Hematopoietic multipotent progenitor cell treated with erythropoietin and hydrocortisone succinate and interleukin-3 and kit ligand, for 4 days (in vitro differentiated cells): Measurements from ENCODE around the gene OR10AG1.
A peak's percentile ranks its signal among the peaks of the same experiment; 100 is the strongest.

ENCODE experiments used
- DNase-seq: peaks from one replicate; pipeline ENCODE4 v3.0.0-alpha.2; 2015

The OR10AG1 gene, protein sequence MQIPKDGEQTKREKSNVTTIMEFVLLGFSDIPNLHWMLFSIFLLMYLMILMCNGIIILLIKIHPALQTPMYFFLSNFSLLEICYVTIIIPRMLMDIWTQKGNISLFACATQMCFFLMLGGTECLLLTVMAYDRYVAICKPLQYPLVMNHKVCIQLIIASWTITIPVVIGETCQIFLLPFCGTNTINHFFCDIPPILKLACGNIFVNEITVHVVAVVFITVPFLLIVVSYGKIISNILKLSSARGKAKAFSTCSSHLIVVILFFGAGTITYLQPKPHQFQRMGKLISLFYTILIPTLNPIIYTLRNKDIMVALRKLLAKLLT

DNA sequence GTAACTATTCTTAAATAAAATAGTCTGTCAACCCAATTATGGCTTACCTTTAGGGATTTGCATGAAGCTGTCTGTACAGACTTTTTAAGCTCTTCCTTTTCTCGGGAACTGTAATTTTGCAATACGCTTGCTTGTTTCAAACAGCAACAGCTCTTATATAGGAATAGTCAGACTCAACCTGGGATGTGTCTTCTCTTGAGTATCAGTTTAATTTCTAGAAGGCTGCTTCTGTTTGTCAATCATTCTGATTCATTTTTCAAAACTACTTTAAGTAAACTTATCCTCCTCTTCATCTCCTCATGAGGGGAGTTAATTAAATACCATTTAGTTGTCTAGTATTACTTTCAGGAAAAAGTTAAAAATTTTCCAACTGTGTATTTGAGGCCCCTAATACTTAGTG is at the start of gene OR10AG1:
Gene OR10AG1, minus strand, starts transcription at position 101 of the 400 bp plus-strand sequence. Its CDS starts 38 bp downstream, at position 63.
- no peak for DNase-seq

DNA sequence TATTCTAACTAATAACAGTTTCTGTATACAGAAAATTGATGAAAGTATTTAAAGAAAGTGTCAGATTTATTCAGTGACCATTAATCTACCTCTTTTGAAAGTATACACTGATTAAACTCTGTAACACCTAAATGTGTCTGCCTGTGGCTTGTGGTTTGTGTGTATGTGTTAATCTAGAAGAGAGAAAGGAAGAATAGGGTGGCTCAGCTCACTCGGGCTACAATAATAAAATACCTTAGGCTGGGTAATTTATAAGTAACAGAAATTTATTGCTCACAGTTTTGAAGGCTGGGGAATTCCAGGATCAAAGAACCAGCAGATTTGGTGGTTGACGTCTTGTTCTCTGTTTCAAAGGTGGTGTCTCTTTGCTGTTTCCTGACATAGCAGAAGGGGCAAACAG is 44.1 kb upstream of the OR10AG1 start:
- no peak for DNase-seq

DNA sequence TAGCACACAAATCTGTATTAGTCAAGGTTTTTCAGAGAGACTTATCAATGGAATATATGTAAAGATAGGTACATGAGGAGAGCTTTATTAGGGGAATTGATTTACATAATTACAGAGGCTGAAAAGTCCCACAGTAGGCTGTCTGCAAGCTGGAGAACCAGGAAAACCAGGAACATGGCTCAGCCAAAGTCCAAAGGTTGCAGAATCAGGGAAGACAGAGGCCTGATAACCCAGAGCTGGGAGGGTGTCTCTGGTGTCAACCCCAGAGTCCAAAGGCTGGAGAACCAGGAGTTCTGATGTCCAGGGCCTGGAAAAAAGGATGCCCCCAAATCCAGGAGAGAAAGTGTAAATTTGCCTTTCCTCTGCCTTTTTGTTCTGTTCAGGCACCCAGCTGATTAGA is 41.0 kb upstream of the OR10AG1 start:
- DNase-seq, result no peak

- no peak for DNase-seq
Measured at GRCh38 chr11:55994525-55994924, 24.8 kb upstream of the OR10AG1 start, which contains the start of gene OR5F1. TSS of gene OR5F1 (minus strand) at chr11:55994625. CDS start at chr11:55994625, 0 bp downstream.

- no peak for DNase-seq
Measured at GRCh38 chr11:55970935-55971334, 1.2 kb upstream of the OR10AG1 start.

DNA sequence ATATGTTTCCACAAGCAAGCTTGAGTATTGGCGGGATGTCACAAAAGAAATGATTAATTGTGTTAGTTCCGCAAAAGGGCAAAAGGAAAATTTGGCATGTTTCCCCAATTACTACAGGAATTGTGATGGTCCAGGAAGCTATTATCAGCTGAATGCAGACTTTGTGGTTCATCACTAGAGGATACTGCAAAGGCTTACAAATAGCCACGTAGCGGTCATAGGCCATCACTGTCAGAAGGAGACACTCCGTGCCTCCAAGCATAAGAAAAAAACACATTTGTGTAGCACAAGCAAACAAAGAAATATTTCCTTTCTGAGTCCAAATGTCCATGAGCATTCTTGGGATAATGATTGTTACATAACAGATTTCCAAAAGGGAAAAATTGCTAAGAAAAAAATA is 1.8 kb downstream of the OR10AG1 start:
- DNase-seq, result peak; percentile 1

GRCh38 chr11:55966391-55966790 is 3.4 kb downstream of the OR10AG1 start:
- DNase-seq, result no peak

GRCh38 chr11:55956521-55956920 is 13.2 kb downstream of the OR10AG1 start:
- DNase-seq, result no peak

GRCh38 chr11:55949330-55949729 is 20.4 kb downstream of the OR10AG1 start:
- no peak for DNase-seq

- peak; percentile 63 for DNase-seq
Measured at GRCh38 chr11:55942785-55943392, 26.9 kb downstream of the OR10AG1 start.

DNA sequence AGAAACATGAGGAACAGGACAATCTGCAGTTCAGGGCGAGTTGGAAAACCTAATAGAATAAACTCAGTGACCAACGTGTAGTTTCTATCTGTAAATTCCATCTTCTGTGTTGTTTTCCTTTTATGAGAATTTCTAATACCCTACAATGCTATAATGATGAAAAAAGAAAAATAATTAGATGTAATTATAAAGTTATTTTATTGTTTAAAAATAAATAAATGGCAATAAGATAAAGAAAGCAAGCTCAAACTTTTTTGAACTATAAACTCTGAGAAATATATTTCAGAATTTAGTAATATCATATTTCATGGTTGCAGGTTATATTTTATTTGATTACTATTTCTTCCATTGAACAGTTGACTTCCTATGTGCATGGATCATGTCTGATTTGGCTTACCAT is 33.4 kb downstream of the OR10AG1 start, which contains the start of gene OR5I1:
Gene OR5I1, minus strand, starts transcription at position 101 of the 400 bp plus-strand sequence. Its CDS starts 0 bp downstream, at position 101.
- no peak for DNase-seq

DNA sequence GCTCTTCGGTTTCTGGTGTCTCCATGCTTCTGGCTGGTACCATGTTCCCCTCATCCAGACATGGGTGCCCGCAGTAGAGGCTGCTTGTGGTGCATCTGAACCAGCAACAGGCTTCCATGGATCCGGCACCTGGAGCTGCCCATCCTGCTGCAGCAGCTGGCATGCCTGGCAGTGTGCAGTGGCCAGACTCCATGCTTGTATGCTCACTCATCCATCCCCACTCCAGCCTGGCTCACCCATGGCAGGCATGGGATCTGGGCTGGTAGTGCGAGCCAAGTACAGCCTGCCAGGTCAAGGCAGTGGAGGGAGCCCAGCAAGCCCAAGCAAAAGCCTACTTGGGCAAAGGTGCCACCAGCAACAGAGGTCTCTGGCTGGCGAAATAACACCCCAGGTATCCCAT is 49.2 kb downstream of the OR10AG1 start:
- no peak for DNase-seq
